Prostate gland (tissue), 2 donors: Measurements from ENCODE around the gene ARHGEF2. TPM values are rescaled to one million over a fixed set of nuclear protein-coding genes. Genes with fewer than 3 reads are reported as not detected.
"Not testable (repeated sequence)": the region's sequence is repeated elsewhere in the genome, so short reads cannot be mapped to it uniquely, and the experiment has no call there.

Experiments
- DNase-seq: peaks from one replicate; pipeline ENCODE4 v3.0.0-alpha.2; 2019; ENCODE audit warnings: low spot score
- H3K27ac ChIP-seq, 2 donors: fragments of 200-600 bp; sonication (generic); 2 replicates each; pipeline ENCODE4 v1.5.1; 2017 to 2019
- H3K27me3 ChIP-seq: fragments of 200-600 bp; sonication (generic); replicated peaks from 2 replicates; pipeline ENCODE4 v1.5.1; 2019; ENCODE audit not compliant: insufficient read depth
- H3K36me3 ChIP-seq, 2 donors: fragments of 200-600 bp; sonication (generic); 1 replicate in 1 of 2; 2 replicates in 1 of 2; pipeline versions ENCODE4 v1.5.1 to v1.8.1; 2017 to 2019
- H3K4me1 ChIP-seq: fragments of 200-600 bp; sonication (generic); replicated peaks from 2 replicates; pipeline ENCODE4 v1.5.1; 2019
- H3K4me3 ChIP-seq, 2 donors: fragments of 200-600 bp; sonication (generic); 2 replicates each; pipeline ENCODE4 v1.5.1; 2017 to 2019
- H3K9me3 ChIP-seq: fragments of 200-600 bp; sonication (generic); 2 replicates; pipeline ENCODE4 v1.5.1; 2017
- POLR2A ChIP-seq: fragments of 450-650 bp; IDR thresholded peaks from one replicate; pipeline ENCODE4 v1.6.1; 2016; ENCODE audit warnings: antibody characterized with exemption, mild to moderate bottlenecking
- POLR2AphosphoS5 ChIP-seq: sonication (generic); formaldehyde crosslinking; IDR thresholded peaks from one replicate; pipeline ENCODE4 v1.6.1; 2017; ENCODE audit warnings: antibody characterized with exemption
- WGBS: methylation state at CpG from one replicate; pipeline ENCODE4 v1.1.5; 2018; 5-methylcytosine and 5-hydroxymethylcytosine counted together
- intact Hi-C: fragments of 100-400 bp; cut with DNase I; formaldehyde crosslinking; loops from one replicate; pipeline ENCODE4 v1.14.2; 2022
- total RNA-seq, 2 donors: library from RNA; depleted of rRNA; stranded (reverse); fragments of >200 nt; gene quantifications; one replicate each; pipeline ENCODE4 v1.1.0, GENCODE V29; 2016
- TF ChIP-seq, protein P1 (sequence below), 4 experiments: fragments of 200-600 bp in 2 of 4; fragments of 450-650 bp in 2 of 4; sonication (generic) in 2 of 4; IDR thresholded peaks; 1 replicate in 3 of 4; 2 replicates in 1 of 4; pipeline ENCODE4 v1.5.1; 2016 to 2019; ENCODE audit warnings: antibody characterized with exemption in 4 of 4, mild to moderate bottlenecking in 2 of 4, moderate library complexity in 2 of 4

The ARHGEF2 gene
- total RNA-seq, 2 donors from 2014 or later, result 35.8 to 66.2 TPM

GRCh38 chr1:155933591-155934096, 44.7 kb downstream of the ARHGEF2 start:
- peak overlapping the region; percentile 69 to 92 for H3K4me3 ChIP-seq
- DNase-seq, result no peak
- TF ChIP-seq POLR2AphosphoS5, result no peak
- no peak for TF ChIP-seq POLR2A
- TF ChIP-seq, protein P1, sequence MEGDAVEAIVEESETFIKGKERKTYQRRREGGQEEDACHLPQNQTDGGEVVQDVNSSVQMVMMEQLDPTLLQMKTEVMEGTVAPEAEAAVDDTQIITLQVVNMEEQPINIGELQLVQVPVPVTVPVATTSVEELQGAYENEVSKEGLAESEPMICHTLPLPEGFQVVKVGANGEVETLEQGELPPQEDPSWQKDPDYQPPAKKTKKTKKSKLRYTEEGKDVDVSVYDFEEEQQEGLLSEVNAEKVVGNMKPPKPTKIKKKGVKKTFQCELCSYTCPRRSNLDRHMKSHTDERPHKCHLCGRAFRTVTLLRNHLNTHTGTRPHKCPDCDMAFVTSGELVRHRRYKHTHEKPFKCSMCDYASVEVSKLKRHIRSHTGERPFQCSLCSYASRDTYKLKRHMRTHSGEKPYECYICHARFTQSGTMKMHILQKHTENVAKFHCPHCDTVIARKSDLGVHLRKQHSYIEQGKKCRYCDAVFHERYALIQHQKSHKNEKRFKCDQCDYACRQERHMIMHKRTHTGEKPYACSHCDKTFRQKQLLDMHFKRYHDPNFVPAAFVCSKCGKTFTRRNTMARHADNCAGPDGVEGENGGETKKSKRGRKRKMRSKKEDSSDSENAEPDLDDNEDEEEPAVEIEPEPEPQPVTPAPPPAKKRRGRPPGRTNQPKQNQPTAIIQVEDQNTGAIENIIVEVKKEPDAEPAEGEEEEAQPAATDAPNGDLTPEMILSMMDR (IDR thresholded peaks at IDR 0.05), result no peak
- H3K4me1 ChIP-seq, result peaks cover 24% of the 10 kb centered on the region
- 4% methylated on average over 10 of the region's 10 CpGs for WGBS
- H3K27ac ChIP-seq, result peak overlapping the region; percentile 86 to 91
- no peaks in the 10 kb centered on the region for H3K36me3 ChIP-seq
- H3K9me3 ChIP-seq, result no peaks in the 10 kb centered on the region
- intact Hi-C loops, result no loop called here
- H3K27me3 ChIP-seq, result no peaks in the 10 kb centered on the region

GRCh38 chr1:155932487-155932886, 45.9 kb downstream of the ARHGEF2 start:
- no peak overlapping the region for H3K27ac ChIP-seq
- DNase-seq, result no peak
- H3K36me3 ChIP-seq, result peaks cover 0 to under 1% of the 10 kb centered on the region in 2 donors
- intact Hi-C loops, result no loop called here
- H3K9me3 ChIP-seq, result no peaks in the 10 kb centered on the region
- WGBS, result 71% methylated on average over 5 of the region's 5 CpGs
- peaks cover 24% of the 10 kb centered on the region for H3K4me1 ChIP-seq
- no peaks in the 10 kb centered on the region for H3K27me3 ChIP-seq
- TF ChIP-seq, protein P1 (IDR thresholded peaks at IDR 0.05), result no peak
- TF ChIP-seq POLR2A (no peak), POLR2AphosphoS5 (no peak)
- H3K4me3 ChIP-seq, result no peak overlapping the region

GRCh38 chr1:155932081-155932480, 46.3 kb downstream of the ARHGEF2 start:
- no peak overlapping the region for H3K4me3 ChIP-seq
- no peak for DNase-seq
- intact Hi-C loops, result no loop called here
- H3K27me3 ChIP-seq, result no peaks in the 10 kb centered on the region
- peaks cover 24% of the 10 kb centered on the region for H3K4me1 ChIP-seq
- 54% methylated on average over 1 of the region's 1 CpG for WGBS
- H3K9me3 ChIP-seq, result no peaks in the 10 kb centered on the region
- peaks cover 0 to 5% of the 10 kb centered on the region in 2 donors for H3K36me3 ChIP-seq
- TF ChIP-seq, protein P1 (IDR thresholded peaks at IDR 0.05), result no peak
- no peak for TF ChIP-seq POLR2A
- no peak for TF ChIP-seq POLR2AphosphoS5
- H3K27ac ChIP-seq, result no peak overlapping the region

DNA sequence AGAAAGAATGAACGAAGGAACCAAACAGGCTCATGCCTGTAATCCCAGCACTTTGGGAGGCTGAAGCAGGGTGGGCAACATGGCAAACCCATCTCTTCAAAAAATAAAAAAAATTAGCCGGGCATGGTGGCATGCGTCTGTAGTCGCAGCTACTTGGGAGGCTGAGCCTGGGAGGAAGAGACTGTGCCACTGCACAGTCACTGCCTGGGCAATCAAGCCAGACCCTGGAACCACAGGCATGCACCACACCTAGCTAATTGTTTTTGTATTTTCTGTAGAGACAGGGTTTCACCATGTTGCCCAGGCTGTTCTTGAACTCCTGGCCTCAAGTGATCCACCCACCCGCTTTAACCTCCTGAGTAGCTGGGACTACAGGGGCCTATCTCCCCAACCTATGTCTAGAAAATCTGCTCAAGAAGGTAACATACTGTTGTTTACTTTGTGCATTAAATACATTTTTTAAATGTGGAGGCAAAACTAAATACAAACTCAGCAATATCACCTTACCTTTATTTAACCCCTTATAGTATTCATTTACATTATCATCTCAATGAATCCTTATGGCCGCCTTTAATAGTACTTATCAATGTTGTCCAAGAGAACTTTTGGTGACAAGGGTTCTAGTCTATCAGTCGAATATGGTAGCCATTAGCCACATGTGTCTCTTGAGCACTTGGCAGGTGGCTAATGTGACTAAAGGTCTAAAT, 46.9 kb downstream of the ARHGEF2 start:
- peaks cover 0 to 9% of the 10 kb centered on the region in 2 donors for H3K36me3 ChIP-seq

DNA sequence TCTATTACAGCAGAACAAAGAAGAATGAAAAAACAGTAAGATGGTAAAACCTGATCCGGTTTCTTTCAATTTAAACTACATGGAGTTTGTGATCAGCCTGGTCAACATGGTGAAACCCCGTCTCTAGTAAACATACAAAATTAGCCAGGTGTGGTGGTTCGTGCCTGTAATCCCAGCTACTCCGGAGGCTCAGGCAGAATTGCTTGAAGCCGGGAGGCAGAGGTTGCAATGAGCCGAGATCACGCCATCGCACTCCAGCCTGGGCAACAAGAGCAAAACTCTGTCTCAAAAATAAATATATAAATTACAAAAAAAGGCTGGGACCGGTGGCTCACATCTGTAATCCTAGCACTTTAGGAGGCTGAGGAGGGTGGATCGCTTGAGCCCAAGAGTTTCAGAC, 47.6 kb downstream of the ARHGEF2 start:
- peaks cover 24% of the 10 kb centered on the region for H3K4me1 ChIP-seq
- peaks cover 3 to 15% of the 10 kb centered on the region in 2 donors for H3K36me3 ChIP-seq
- peak overlapping the region in 1 of 2 donors; percentile 10 for H3K4me3 ChIP-seq
- DNase-seq, intact Hi-C loops, H3K9me3 ChIP-seq, H3K27me3 ChIP-seq, H3K27ac ChIP-seq: not testable (repeated sequence)
- WGBS, result 55% methylated on average over 10 of the region's 10 CpGs

More for the DNA sequence above, 46.9 kb downstream of the ARHGEF2 start:
- Histone ChIP-seq H3K27ac (no peak overlapping the region), H3K4me1 (peaks cover 24% of the 10 kb centered on the region), H3K9me3 (no peaks in the 10 kb centered on the region), H3K27me3 (no peaks in the 10 kb centered on the region), H3K4me3 (no peak overlapping the region)
- WGBS, result 63% methylated on average over 7 of the region's 7 CpGs
- DNase-seq, result no peak
- TF ChIP-seq, protein P1 (IDR thresholded peaks at IDR 0.05), result no peak
- TF ChIP-seq POLR2AphosphoS5 (no peak), POLR2A (no peak)
- intact Hi-C loops, result no loop called here
